SH-SY5Y (cell line): ENCODE data around the gene PLXDC2.

Experiments
- GATA2 ChIP-seq: IDR thresholded peaks from 2 replicates; pipeline ENCODE4 v1.6.1; 2011; ENCODE audit warnings: mild to moderate bottlenecking, low read depth, low read length
- GATA3 ChIP-seq: IDR thresholded peaks from 2 replicates; pipeline ENCODE4 v1.6.1; 2011; ENCODE audit warnings: low read depth, mild to moderate bottlenecking, low read length, moderate library complexity

PLXDC2 gene

DNA sequence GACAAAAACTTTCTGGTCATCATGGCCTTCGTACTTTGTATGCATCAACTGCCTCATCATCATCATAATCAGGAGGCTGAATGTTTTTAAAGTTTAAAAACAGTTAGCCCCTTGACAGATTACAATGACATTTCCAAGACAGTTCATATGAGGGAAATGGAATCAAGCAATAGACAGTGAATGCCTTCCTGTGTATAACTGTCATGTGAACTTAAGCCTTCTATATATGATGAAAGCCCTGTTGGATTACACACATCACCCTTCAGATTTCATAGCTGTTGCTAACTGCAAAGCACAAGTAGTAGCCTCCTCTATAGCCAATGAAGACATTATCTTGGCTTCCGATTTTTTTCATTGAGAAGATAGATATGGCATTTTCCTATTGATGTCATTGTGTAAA is 154.0 kb downstream of the PLXDC2 start:
- TF ChIP-seq GATA2: no peak
- TF ChIP-seq GATA3: no peak

DNA sequence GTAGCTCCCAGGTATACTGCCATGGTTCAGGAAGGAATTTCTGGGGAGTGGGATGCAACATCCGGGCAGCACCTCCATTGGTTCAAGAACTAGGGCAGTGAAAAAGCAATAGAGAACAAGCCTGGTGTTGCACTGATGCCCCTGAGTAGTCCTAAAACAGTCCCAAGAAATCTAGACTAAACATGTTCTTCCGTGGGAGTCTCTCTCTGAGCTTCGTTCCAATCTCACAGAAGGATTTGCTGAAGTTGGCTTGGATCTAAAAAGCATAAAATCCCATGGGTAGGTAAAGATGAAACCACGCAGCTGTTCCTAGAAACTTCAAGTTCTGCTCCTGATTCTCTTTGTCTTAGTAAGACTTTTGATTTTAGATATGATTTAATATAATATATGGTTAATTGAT is 154.5 kb downstream of the PLXDC2 start:
- no peak for TF ChIP-seq GATA3

GRCh38 chr10:19971343-19972052 is 155.3 kb downstream of the PLXDC2 start:
- TF ChIP-seq GATA3: no peak
- TF ChIP-seq GATA2: no peak

DNA sequence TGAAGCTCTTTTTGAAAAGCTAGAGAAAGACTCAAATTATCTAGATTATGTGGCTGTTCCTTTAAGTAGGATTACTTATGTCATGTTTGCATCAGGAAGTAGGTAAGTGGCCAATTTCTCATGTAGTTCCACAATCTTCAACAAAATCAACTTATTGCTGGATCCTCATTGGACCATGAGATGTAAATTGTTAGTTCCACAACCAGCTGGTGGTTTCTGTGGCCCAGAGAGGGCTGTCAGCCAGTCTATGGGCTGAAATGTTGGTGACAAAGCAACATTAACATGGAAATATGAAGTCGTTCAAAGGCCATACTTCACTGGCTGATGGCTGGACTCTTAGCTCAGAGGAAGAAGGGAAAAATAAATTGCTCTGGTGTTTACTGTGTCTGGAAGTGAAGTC is 157.9 kb downstream of the PLXDC2 start:
- no peak for TF ChIP-seq GATA2
- no peak for TF ChIP-seq GATA3

GRCh38 chr10:19974554-19974953 is 158.3 kb downstream of the PLXDC2 start:
- TF ChIP-seq GATA3 (no peak), GATA2 (no peak)

DNA sequence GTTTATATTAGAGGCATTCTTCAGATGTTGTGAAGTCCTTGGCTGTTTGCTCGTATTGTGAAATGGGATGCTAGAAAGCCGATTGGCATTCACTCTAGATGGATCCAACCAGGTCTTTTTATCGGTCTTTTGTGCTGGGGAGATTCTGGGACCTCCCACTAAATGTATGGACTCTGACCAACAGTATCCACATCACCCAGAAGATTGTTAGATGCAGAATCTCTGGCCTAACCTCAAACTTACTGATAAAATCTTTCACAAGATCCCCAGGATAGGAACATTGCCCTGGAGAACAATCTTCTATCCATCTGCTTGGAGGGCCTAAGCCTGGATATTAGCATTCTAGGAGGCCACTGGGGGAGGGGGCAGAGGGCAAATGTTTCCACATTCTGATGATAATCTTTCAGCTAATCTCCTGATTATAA is 160.9 kb downstream of the PLXDC2 start:
- TF ChIP-seq GATA2 (no peak; the same call in 1 of the 2 replicates), GATA3 (no peak)

- TF ChIP-seq GATA3 (no peak), GATA2 (no peak)
Observed at GRCh38 chr10:19979628-19980027, 163.4 kb downstream of the PLXDC2 start.

GRCh38 chr10:19983880-19984565 is 167.8 kb downstream of the PLXDC2 start:
- TF ChIP-seq GATA3 (no peak), GATA2 (no peak)

DNA sequence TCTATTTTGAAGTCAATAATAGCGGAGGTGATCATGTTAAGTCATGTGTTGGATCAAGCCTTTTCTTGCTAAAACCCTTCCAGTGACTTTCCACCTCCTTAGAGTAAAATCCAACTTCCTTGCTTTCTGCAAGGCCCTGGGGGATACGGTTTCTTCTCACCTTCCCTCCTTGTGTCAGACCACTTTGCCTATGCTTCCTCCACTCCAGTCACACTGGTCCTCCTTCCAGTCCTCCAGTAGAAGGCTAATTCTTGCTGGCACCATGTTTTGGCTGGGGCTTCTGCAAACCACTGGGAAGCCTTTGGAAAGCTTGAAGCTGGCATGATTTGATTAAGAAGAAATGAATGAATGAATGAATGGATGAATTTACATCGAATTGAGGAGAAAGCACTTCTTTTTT is 169.5 kb downstream of the PLXDC2 start:
- TF ChIP-seq GATA3 (no peak), GATA2 (no peak)

GRCh38 chr10:19986591-19986990 is 170.4 kb downstream of the PLXDC2 start:
- no peak for TF ChIP-seq GATA2
- no peak for TF ChIP-seq GATA3

DNA sequence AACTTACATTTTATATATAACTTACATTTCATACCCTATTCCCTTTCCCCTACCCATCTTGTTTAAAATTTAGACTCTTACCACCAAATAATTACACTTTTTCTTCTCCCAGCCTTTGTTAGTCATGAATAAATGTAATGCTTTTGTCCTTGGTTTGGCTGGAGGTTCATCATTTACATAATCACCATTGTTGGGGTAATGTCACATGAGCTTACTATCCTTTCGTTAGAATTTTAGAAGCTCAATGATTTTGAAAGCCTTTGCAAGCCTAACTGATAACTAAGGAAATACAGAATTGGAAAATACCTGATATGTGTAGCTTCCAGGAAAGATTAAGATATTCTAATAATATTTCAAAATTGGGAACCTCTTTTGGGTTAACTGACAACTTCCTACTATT is 171.7 kb downstream of the PLXDC2 start:
- TF ChIP-seq GATA3 (no peak), GATA2 (no peak)

GRCh38 chr10:19993714-19994315 is 177.6 kb downstream of the PLXDC2 start:
- TF ChIP-seq GATA3 (no peak), GATA2 (no peak)

GRCh38 chr10:19998482-19998881 is 182.2 kb downstream of the PLXDC2 start:
- no peak for TF ChIP-seq GATA3
- no peak for TF ChIP-seq GATA2

- TF ChIP-seq GATA2 (no peak), GATA3 (no peak)
Observed at GRCh38 chr10:19999431-19999830, 183.2 kb downstream of the PLXDC2 start.

GRCh38 chr10:20002657-20003056 is 186.4 kb downstream of the PLXDC2 start:
- no peak for TF ChIP-seq GATA2
- no peak for TF ChIP-seq GATA3
